ENCODE measurements around the gene FEM1A.

- TF ChIP-seq, protein P1, sequence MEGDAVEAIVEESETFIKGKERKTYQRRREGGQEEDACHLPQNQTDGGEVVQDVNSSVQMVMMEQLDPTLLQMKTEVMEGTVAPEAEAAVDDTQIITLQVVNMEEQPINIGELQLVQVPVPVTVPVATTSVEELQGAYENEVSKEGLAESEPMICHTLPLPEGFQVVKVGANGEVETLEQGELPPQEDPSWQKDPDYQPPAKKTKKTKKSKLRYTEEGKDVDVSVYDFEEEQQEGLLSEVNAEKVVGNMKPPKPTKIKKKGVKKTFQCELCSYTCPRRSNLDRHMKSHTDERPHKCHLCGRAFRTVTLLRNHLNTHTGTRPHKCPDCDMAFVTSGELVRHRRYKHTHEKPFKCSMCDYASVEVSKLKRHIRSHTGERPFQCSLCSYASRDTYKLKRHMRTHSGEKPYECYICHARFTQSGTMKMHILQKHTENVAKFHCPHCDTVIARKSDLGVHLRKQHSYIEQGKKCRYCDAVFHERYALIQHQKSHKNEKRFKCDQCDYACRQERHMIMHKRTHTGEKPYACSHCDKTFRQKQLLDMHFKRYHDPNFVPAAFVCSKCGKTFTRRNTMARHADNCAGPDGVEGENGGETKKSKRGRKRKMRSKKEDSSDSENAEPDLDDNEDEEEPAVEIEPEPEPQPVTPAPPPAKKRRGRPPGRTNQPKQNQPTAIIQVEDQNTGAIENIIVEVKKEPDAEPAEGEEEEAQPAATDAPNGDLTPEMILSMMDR (IDR thresholded peaks at IDR 0.05): no peak
- TF ChIP-seq EZH2 (IDR thresholded peaks at IDR 0.05): no peak
Measured at GRCh38 chr19:4829001-4829712, 37.6 kb downstream of the FEM1A start.

All from neural progenitor cell (in vitro differentiated cells).